Activated CD4-positive, alpha-beta T cell treated with anti-CD3 and anti-CD28 coated beads, Interleukin-2, amount 50 U/mL, for 16 hours (primary cell): ENCODE results near the gene MFAP5.
"Not testable (repeated sequence)": the region's sequence is repeated elsewhere in the genome, so short reads cannot be mapped to it uniquely, and the experiment has no call there.

Experiments used
- DNase-seq: peaks from one replicate; pipeline ENCODE4 v3.0.0-alpha.2; 2020

The MFAP5 gene

DNA sequence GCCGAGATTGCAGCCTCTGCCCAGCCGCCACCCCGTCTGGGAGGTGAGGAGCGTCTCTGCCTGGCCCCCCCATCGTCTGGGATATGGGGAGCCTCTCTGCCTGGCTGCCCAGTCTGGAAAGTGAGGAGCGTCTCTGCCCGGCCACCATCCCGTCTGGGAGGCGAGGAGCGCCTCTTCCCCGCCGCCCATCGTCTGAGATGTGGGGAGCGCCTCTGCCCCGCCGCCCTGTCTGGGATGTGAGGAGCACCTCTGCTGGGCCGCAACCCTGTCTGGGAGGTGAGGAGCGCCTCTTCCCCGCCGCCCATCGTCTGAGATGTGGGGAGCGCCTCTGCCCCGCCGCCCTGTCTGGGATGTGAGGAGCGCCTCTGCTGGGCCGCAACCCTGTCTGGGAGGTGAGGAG, 37.9 kb downstream of the MFAP5 start:
- DNase-seq = not testable (repeated sequence)

DNA sequence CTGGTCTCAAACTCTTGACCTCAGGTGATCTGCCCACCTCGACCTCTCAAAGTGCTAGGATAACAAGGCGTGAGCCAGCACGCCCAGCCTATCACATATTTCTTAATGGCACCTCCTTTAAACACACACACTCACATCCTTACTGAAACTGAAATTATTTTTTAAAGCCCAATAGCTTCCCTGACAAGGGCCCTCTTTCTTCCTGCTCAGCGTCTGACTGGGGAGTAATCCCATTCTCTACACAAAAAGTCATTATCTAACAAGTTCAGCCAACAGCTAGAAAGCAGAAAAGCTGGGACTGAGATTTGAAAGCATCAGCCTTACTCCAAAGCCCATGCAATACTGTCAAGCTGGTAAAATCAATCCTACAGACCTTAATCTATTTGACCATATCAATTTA, 40.0 kb downstream of the MFAP5 start:
- no peak for DNase-seq

DNA sequence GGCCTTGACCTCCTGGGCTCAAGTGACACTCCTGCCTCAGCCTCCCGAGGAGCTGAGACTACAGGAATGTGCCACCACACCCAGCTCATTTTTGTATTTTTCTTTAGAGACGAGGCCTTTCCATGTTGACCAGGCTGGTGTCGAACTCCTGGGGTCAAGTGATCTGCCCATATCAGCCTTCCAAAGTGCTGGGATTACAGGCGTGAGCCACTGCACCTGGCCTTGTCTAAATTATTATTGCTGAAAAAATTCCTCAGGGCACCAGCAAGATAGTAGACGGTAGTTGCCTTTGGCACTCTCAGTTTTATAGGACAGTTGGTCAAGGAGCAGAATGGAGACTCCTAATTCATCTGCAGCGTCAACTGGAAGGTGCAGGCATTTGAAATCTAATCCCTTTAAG, 47.4 kb downstream of the MFAP5 start:
- no peak for DNase-seq

DNA sequence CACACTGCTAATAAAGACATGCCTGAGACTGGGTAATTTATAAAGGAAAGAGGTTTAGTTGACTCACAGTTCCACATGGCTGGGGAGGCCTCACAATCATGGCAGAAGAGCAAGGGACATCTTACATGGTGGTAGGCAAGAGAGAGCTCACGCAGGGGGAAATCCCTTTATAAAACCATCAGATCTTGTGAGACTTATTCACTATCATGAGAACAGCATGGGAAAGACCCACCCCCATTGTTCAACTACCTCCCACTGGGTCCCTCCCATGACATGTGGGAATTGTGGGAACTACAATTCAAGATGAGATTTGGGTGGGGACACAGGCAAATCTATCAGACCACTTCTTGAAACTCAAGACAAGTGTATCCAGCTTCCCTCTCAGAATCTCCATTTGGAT, 48.7 kb downstream of the MFAP5 start:
- DNase-seq = not testable (repeated sequence)

DNA sequence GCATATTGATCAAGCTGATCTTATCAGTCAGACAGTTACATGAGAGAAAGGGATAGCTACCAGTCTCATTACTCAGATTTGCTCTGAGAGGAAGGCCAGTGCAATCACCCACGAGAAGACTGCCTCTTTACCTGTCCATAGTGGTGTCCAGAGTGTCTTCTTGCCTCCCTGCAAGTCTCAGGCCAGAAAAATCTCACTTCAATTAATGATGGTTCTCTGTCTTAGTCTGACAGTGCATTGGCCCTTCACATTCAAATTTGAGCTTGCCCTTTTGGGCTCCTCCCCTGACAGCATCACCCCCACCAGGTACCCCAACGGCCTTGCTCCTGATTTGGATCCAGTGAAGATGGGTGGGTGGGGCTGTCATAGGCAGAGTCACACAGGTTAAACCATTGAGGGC, 50.0 kb downstream of the MFAP5 start, which contains the start of gene AICDA:
AICDA (minus strand) TSS at position 231 of the 400 bp plus-strand sequence; CDS start at position 139, 92 bp downstream.
- DNase-seq = no peak

DNA sequence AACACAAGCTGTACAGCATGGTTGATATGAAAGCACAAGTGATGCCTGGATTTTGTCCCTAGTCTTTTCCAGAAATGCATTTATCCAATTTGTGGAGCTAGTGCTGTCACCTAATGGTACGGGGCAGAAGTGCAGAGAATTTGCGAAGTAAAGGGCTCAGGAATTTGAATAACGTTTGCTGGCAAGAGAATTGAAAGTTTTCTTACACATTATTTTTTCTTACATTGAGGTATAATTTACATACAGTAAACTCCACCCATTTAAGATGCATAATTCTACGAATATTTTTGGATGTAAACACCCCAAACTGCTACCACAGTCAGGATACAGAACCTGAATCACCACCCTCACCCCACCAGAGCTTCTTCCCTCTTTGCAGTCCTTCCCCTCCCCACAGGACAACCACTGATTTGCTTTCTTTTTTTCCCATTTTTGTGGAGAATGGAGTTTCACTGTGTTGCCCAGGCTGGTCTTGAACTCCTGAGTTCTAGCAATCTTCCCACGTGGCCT, 53.5 kb downstream of the MFAP5 start:
- DNase-seq = no peak

DNA sequence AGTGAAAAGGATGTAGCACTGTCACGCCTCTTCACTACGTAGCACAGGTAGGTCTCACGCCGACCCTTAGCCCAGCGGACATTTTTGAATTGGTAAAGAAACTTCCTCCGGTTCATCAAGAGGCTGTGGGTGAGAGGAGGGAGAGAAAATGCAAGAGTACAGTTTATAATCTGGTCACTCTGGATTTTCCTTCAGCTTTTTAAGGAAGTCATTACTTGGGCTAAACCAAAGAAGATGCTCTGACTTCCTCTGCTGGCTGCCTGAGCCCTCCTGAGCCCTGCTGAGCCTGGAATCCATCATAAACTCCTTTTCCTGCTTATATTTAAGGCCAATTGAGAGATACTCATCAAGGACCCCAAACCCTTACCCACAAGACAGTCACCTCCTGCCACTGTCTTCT, 55.7 kb downstream of the MFAP5 start:
- no peak for DNase-seq

DNA sequence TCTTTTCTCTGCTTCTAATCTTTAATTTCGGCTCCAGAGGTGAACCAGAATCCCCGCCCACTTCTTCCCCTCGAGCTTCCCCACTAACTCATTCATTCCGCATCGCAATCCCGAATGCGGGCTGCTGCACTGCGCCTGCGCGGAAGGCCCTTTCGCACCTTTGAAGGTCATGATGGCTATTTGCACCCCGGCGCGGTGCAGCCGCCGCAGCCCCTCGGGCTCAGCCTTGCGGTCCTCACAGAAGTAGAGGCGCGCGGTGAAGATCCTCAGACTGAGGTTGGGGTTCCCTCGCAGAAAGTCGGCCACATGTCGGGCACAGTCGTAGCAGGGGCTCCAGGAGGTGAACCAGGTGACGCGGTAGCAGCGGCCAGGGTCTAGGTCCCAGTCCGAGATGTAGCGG, 57.6 kb downstream of the MFAP5 start:
- no peak for DNase-seq

DNA sequence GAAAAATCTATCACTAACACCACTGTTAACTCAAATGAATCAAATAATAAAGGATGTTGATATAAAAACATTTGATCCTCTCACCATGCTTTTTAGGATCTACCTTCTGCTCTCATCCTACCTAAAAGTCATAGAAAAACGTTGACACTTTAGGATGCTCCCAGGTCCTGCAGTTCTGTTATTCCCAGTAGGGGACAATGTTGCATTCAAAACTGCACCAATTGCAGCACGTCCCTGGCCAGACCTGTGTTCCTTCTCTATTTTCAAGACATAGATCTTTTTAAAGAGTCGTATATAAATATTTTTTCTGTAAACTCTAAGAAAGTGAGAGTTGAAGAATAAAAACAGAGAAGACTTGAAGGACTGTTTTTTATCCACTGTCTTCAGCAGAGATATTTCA, 58.8 kb downstream of the MFAP5 start:
- no peak for DNase-seq

DNA sequence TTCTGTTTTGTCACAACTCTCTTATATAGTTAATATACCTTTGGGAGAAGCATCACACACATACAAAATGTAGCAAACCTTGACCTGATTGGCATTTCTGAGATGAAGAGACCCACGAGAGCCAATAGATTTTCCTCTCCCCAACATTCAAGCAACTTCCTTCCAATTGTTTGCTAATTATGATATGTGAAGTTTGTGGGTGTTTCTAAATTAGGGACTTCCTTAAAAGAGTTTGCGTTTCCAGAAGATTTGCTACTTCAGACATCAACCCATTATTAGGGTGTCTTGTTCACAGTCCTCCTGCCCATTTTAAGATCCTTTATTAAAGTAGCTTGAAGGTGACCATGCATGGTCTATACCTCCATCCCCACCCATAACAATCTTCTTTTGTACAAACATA, 59.3 kb downstream of the MFAP5 start:
- DNase-seq = no peak

DNA sequence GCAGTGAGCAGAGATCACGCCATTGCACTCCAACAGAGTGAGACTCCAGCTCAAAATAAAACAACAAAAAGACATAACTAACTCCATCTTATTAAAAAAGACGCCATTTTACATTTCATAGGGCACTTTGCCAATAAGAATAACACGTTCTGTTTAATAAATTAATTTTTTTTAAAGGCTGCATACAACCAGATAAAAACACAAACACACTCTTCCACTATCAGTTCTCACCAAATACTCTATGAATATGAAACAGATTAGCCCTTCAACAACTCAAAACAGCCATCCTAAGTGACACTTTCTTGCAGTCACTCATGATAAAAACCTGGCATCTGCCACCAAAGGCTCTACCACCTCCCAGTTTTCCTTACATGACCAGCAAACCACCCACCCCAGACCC, 66.1 kb downstream of the MFAP5 start:
- DNase-seq = no peak
